ENCODE data around the gene MON2. TPM values are rescaled to one million over a fixed set of nuclear protein-coding genes. Genes with fewer than 3 reads are reported as not detected.
A peak's percentile ranks its signal among the peaks of the same experiment; 100 is the strongest.

MON2 gene
- total RNA-seq, 6 experiments from 2014 or later: 29.6 to 44.1 (median 38.8) TPM

- peak; percentile 55 for DNase-seq
- peak overlapping the region; percentile 29 for H3K4me3 Mint-ChIP-seq
- H3K27ac Mint-ChIP-seq: peak overlapping the region; percentile 24
- H3K9me3 Mint-ChIP-seq: no peaks in the 10 kb centered on the region
- peaks cover 25% of the 10 kb centered on the region for H3K4me1 Mint-ChIP-seq (ENCODE audit: low read depth)
- no peak for TF ChIP-seq CTCF (IDR thresholded peaks at IDR 0.05)
- peaks cover 8% of the 10 kb centered on the region for H3K36me3 Mint-ChIP-seq (ENCODE audit: low read depth)
- H3K27me3 Mint-ChIP-seq (ENCODE audit: insufficient read depth): no peaks in the 10 kb centered on the region; the same call in 1 of the 2 replicates
Observed at GRCh38 chr12:62588916-62589315, 122.3 kb downstream of the MON2 start.

DNA sequence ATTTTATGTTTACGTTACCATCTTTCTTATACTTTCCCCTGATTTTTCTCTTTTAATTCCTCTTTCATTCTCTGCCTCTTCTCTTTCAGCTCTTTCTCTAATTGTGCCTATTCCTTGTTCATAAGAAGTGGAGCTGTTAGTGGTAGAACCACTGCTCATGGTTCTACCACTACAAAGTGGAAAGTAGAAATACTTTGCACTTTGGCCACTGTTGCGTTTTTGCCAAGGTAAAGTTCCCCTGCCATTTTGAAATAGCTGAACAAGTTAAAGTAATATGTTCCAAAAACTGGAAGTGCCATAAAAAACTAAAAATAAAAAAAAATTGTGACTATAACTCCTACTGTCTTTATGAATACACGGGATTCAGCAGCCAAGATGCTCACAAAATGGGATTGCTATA is 130.6 kb downstream of the MON2 start:
- Mint-ChIP-seq H3K9me3 (no peaks in the 10 kb centered on the region), H3K36me3 (ENCODE audit: low read depth) (no peaks in the 10 kb centered on the region), H3K27me3 (ENCODE audit: insufficient read depth) (no peaks in the 10 kb centered on the region; the same call in 1 of the 2 replicates), H3K4me1 (ENCODE audit: low read depth) (peaks cover 39% of the 10 kb centered on the region), H3K27ac (no peak overlapping the region), H3K4me3 (no peak overlapping the region)
- DNase-seq: no peak
- no peak for TF ChIP-seq CTCF (IDR thresholded peaks at IDR 0.05)

DNA sequence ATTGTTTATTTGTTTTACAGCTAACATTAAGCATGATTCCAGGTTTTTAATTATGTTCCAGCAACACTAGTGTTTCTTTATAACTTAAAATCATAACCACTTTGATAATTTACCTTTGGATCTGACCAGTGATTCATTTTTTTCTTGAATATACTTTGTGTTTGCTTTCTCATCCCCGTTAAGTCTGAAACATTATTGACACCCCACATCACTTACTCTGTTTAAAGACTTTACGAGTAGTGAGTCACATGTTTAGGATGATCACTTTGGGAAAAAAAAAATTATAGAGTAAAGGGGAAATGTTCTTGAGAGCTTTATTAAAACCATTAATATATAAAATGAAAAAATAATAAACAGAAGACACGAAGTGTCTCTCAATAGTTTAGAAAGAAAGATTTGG is 132.2 kb downstream of the MON2 start:
- TF ChIP-seq CTCF (IDR thresholded peaks at IDR 0.05): no peak
- Mint-ChIP-seq H3K36me3 (ENCODE audit: low read depth) (peaks cover 2% of the 10 kb centered on the region), H3K27me3 (ENCODE audit: insufficient read depth) (peaks cover 4% of the 10 kb centered on the region; the same call in 1 of the 2 replicates), H3K9me3 (no peaks in the 10 kb centered on the region), H3K27ac (no peak overlapping the region), H3K4me3 (no peak overlapping the region), H3K4me1 (ENCODE audit: low read depth) (peaks cover 39% of the 10 kb centered on the region)
- no peak for DNase-seq

- peak; percentile 15 for DNase-seq
- H3K27me3 Mint-ChIP-seq (ENCODE audit: insufficient read depth): peaks cover 4% of the 10 kb centered on the region; the same call in 1 of the 2 replicates
- H3K9me3 Mint-ChIP-seq: no peaks in the 10 kb centered on the region
- peaks cover 10% of the 10 kb centered on the region for H3K36me3 Mint-ChIP-seq (ENCODE audit: low read depth)
- H3K27ac Mint-ChIP-seq: no peak overlapping the region
- H3K4me1 Mint-ChIP-seq (ENCODE audit: low read depth): peaks cover 40% of the 10 kb centered on the region
- peak; percentile 68 for TF ChIP-seq CTCF (IDR thresholded peaks at IDR 0.05)
- no peak overlapping the region for H3K4me3 Mint-ChIP-seq
Observed at GRCh38 chr12:62599854-62600437, 133.3 kb downstream of the MON2 start.

DNA sequence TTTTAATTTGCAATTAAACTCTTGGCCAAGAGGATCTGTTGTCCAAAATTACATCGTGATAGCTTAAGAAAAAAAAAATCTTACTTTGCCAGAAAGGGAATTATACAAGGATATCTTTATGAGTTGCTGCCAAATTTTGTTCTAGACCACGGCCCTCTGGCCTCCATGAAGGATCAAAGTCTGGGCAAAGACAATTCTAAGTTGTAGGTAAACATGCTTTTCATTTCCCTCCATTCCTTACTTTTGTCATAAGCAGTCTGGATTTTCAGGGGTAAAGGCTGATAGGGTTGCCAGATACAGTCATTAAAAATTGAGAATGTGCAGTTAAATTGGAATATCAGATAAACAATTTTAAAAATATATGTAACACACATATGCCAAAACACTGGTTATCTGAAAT is 135.1 kb downstream of the MON2 start:
- H3K9me3 Mint-ChIP-seq: no peaks in the 10 kb centered on the region
- H3K27ac Mint-ChIP-seq: peak overlapping the region; percentile 99
- no peak for TF ChIP-seq CTCF (IDR thresholded peaks at IDR 0.05)
- no peak for DNase-seq
- H3K36me3 Mint-ChIP-seq (ENCODE audit: low read depth): peaks cover 25% of the 10 kb centered on the region
- H3K4me3 Mint-ChIP-seq: peak overlapping the region; percentile 97
- H3K27me3 Mint-ChIP-seq (ENCODE audit: insufficient read depth): peaks cover 4% of the 10 kb centered on the region; the same call in 1 of the 2 replicates
- peaks cover 58% of the 10 kb centered on the region for H3K4me1 Mint-ChIP-seq (ENCODE audit: low read depth)
